Epithelial cell of proximal tubule (primary cell): ENCODE data around the gene MAN1B1. TPM values are rescaled to one million over a fixed set of nuclear protein-coding genes. Genes with fewer than 3 reads are reported as not detected.
"Not testable (repeated sequence)": the region's sequence is repeated elsewhere in the genome, so short reads cannot be mapped to it uniquely, and the experiment has no call there.

Experiments
- DNase-seq: peaks from one replicate; pipeline ENCODE4 v3.0.0-alpha.2; 2011; ENCODE audit warnings: low read depth
- H3K4me3 ChIP-seq: 2 replicates; pipeline ENCODE4 v1.5.1; 2011; ENCODE audit warnings: low read depth, mild to moderate bottlenecking, low read length
- total RNA-seq: library from RNA; depleted of rRNA; stranded (reverse); fragments of >200 nt; gene quantifications from 2 replicates; pipeline ENCODE4 v1.2.3, GENCODE V29; 2015
- TF ChIP-seq, protein P1 (sequence below): conservative IDR thresholded peaks from 2 replicates; pipeline ENCODE4 v1.5.1; 2012; ENCODE audit warnings: low read depth, mild to moderate bottlenecking, low read length

Gene MAN1B1
- total RNA-seq, 1 donor from 2014 or later = 74.3 TPM

DNA sequence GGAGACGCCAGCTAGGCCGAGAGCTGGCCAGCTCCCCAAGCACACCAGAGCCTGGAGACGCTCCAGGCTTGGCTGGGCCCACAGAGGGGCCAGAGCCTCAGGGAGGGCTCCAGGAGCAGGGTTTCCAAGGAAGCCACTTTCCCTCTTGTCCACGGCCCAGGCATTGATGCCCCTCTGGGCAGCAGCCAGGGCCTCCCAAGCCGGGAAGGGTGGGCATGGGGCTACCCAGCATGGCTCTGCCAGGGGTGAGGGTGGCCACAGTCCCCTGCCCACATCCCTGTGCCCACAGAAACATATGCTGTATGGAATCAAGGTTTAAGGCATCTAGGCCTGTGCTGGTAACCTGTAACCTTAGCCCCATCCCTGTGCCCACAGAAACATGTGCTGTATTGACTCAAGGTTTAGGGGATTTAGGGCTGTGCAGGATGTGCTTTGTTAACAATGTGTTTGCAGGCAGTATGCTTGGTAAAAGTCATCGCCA is 29.3 kb downstream of the MAN1B1 start:
- TF ChIP-seq, protein P1, sequence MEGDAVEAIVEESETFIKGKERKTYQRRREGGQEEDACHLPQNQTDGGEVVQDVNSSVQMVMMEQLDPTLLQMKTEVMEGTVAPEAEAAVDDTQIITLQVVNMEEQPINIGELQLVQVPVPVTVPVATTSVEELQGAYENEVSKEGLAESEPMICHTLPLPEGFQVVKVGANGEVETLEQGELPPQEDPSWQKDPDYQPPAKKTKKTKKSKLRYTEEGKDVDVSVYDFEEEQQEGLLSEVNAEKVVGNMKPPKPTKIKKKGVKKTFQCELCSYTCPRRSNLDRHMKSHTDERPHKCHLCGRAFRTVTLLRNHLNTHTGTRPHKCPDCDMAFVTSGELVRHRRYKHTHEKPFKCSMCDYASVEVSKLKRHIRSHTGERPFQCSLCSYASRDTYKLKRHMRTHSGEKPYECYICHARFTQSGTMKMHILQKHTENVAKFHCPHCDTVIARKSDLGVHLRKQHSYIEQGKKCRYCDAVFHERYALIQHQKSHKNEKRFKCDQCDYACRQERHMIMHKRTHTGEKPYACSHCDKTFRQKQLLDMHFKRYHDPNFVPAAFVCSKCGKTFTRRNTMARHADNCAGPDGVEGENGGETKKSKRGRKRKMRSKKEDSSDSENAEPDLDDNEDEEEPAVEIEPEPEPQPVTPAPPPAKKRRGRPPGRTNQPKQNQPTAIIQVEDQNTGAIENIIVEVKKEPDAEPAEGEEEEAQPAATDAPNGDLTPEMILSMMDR = no peak
- H3K4me3 ChIP-seq = no peak overlapping the region
- DNase-seq = no peak

DNA sequence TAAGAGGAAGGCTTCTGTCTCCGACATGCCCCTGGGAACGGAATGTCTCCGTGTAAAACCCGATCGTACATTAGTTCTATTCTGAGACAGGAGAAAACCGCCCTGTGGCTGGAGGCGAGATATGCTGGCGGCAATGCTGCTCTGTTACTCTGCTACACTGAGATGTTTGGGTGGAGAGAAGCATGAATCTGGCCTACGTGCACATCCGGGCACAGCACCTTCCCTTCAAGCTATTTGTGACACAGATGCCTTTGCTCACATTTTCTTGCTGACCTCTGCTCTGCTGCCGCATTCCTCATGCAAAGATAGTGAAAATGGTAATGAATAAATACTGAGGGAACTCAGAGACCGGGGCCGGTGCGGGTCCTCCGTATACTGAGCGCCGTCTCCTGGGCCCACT is 29.9 kb downstream of the MAN1B1 start:
- TF ChIP-seq, protein P1 = no peak
- H3K4me3 ChIP-seq = no peak overlapping the region
- no peak for DNase-seq

- H3K4me3 ChIP-seq = no peak overlapping the region
- DNase-seq = no peak
- TF ChIP-seq, protein P1 = no peak
These were observed 30.5 kb downstream of the MAN1B1 start for GRCh38 chr9:137117269-137117731.

- DNase-seq, H3K4me3 ChIP-seq: not testable (repeated sequence)
These were observed 31.4 kb downstream of the MAN1B1 start for GRCh38 chr9:137118092-137118603.

GRCh38 chr9:137121927-137122795 is 35.4 kb downstream of the MAN1B1 start:
- not testable (repeated sequence) for H3K4me3 ChIP-seq, DNase-seq

DNA sequence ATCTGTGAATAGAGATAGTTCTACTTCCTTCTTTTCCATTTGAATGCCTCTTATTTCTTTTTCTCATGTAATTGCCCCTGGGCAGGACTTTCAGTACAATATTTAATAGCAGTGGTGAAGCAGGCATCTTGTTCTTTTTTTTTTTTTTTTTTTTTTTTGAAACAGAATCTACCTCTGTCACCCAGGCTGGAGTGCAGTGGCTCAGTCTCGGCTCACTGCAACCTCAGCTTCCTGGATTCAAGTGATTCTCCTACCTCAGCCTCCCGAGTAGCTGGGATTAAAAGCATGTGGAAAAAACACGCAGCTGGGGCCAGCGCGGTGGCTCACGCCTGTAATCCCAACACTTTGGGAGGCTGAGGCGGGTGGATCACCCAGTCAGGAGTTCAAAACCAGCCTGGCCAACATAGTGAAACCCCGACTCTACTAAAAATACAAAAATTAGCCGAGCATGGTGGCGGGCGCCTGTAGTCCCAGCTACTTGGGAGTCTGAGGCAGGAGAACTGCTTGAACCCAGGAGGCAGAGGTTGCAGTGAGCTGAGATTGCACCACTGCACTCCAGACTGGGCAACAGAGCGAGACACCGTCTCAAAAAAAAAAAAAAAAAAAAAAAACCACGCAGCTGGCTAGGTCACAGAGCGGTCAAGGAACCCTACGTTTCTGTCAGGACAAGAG is 36.1 kb downstream of the MAN1B1 start:
- H3K4me3 ChIP-seq, DNase-seq: not testable (repeated sequence)

GRCh38 chr9:137123468-137123837 is 36.7 kb downstream of the MAN1B1 start:
- DNase-seq = no peak
- H3K4me3 ChIP-seq = no peak overlapping the region
- TF ChIP-seq, protein P1 = no peak

DNA sequence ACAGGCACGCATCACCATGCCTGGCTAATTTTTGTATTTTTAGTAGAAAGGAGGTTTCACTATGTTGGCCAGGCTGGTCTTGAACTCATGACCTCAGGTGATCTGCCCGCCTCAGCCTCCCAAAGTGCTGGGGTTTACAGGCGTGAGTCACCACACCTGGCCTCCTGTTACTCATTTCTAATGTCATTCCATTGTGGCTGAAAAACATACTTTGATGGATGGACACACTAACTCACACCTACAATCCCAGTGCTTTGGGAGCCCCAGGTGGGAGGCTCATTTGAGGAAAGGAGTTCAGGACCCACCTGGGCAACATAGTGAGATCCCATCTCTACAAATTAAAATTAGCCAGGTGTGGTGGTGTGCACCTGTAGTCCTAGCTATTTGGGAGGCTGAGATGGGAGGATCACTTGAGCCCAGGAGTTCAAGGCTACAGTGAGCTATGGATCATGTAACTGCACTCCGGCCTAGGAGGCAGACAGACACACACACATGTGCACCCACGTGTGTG is 37.2 kb downstream of the MAN1B1 start:
- not testable (repeated sequence) for DNase-seq

DNA sequence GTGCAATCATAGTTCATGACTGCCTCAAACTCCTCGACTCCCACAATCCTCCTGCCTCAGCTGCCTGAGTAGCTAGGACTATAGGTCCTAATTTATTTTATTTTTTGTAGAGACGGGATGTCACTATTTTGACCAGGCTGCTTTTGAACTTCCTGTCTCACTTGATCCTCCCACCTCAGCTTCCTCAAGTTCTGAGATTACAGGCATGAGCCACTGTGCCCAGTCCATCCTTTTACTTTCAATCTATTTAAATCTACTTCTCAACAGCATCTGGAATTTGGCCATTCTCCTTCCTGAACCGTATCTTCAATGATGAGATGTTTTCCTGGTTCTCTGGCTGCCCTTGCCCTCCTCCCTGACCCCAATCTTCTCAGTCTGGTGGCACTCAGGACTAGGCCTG is 40.0 kb downstream of the MAN1B1 start:
- TF ChIP-seq, protein P1 = no peak
- no peak overlapping the region for H3K4me3 ChIP-seq
- DNase-seq = no peak

More for the DNA sequence above, 37.2 kb downstream of the MAN1B1 start:
- not testable (repeated sequence) for H3K4me3 ChIP-seq
